NCI-H1092 (cell line): Measurements from ENCODE around the gene PPP1R10.
A peak's percentile ranks its signal among the peaks of the same experiment; 100 is the strongest.

Experiments used
- DNase-seq: peaks from one replicate; lab custom pipeline; 2025; lab: John Stamatoyannopoulos, UW

Gene PPP1R10

DNA sequence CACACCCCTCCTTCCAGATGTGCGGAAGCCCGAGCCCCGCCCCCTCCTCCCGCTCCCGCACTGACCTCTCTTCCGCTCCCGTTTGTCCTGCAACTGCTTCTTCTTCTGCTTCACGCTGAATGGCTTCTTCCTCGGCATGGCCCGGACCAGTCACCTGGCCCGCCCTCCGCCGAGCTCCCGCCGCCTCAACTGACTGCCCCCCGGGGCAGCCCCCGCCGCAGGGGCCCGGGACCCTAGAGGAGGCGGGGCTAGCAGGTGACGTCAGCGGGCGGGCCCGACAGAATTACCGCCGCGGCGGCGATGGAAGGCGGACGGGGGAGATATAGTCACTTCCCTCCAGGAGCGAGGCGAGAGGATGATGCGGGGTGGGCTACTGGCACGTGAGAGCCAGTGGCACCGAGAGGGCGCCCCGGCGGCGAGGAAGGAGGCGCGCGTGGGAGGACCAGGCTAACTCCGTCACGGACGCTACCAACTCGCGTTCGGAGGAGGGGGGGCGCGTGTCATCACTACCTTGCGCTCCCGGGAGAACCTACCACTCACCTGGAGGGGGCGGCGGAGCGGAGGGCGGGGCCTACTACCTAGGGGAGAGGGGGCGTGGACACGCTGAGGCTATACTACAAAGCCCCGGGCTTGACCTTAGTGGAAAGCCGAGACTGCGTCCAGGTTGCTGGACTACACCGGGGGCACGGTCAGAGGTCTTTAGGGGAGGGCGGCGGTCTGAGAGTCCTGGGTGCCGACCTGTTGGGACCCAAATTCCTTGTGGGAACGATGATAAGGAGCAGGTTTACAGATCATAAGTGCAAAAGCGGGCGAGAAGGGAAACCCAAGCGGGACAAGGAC lies 60.8 kb downstream of the PPP1R10 start, which contains the start of gene GNL1:
GNL1 (minus strand) TSS at position 424 of the 840 bp plus-strand sequence; CDS start at position 138, 286 bp downstream.
- DNase-seq: peak; percentile 70

DNA sequence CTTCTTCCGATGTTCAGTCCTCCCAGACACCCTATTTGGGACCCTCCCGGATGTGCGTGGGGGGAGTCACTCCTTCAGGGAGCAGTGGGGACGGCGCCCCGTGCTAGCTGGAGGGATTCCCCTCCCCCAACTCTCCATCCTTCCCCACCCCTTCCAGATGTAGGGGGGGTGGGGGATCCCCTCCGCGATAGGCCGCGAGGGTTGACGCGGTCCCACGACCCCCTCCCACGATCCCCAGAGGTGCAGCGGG lies 61.3 kb downstream of the PPP1R10 start:
- DNase-seq: no peak

DNA sequence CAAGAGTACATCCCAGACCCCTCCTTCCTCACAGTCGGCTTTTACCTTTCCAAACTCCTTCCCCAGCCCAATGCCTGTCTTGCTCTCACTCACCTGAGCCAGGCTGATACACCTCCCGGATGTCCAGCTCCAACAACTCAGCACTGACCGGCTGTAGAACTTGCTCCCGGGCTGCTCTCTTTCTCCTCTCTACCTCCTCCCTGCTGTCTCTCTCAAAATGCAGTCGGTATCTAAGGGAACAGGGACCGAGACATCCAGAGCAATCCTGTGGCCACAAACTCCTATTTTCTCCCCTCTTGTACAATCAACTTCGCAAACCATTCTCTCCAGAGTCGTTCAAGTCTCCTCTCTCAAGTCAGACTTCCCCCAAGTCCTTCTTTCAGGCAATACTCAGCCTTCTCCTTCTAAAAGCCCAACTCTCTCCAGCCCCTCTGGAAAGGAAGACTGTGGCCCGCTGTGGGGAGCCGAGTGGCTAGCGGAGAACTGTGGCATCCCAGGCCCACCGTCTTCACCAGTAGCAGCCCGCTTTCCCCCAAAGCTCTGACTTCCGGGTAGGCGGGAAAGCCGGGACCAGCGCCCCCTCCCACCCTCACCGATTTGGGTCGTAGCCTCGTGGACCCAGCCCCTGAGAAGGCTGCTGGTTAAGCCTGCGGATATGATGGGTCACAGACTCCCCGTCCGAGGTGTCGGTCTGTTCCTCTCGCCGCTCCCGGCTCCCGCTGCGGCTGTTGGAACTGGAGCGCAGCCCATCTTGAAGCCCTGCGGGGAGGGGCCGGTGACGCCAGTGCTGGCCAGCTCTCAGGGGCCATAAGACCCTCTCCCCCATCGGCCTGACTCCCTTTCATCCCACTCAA lies 61.9 kb downstream of the PPP1R10 start:
- DNase-seq: no peak

DNA sequence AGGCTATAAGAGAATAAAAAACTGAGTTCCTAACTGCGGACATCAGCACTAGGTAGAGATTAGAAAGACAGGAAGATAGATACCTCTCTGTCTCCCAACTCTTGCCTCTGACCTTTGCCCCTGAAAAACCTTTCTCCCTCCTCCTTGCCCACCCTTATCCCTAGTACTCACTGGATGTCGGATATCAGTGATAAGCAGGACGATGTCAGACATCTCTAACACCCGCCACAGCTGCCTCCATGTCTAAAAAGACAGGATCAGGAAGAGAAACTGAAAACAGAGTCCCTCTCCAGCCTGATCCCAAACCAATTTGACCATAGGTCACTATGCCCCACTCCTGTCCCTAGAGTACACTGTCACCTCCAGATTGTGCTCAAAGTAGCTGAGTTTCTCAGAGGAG lies 62.6 kb downstream of the PPP1R10 start:
- DNase-seq: no peak
